HG03469 (cell line): ENCODE measurements around the gene PRR20G.

Source experiments
- ATAC-seq: cut with Tn5 transposase; IDR thresholded peaks from one replicate; pipeline ENCODE4 v1.9.1; 2021; ENCODE audit warnings: mild to moderate bottlenecking, moderate library complexity, moderate number of reproducible peaks; ENCODE audit not compliant: unreplicated experiment

PRR20G gene

DNA sequence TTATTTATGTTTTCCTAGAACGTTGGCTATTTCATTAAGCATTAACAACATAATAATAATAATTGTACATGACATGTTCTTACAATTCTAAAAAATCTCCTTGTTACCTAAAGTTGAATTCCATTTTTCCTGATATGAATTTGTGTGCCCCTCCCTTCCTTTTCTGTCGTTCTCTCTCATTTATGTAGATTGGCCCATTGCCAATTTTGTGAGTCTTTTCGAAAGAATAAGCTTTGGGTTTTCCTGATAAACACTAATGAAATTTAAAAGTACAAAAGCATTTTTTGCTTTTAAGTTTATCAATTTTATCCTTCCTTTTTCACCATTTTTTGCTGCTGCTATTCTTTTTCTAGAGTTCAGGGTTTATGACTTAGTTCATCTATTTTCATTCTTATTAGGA is 50.0 kb downstream of the PRR20G start:
- no peak for ATAC-seq

DNA sequence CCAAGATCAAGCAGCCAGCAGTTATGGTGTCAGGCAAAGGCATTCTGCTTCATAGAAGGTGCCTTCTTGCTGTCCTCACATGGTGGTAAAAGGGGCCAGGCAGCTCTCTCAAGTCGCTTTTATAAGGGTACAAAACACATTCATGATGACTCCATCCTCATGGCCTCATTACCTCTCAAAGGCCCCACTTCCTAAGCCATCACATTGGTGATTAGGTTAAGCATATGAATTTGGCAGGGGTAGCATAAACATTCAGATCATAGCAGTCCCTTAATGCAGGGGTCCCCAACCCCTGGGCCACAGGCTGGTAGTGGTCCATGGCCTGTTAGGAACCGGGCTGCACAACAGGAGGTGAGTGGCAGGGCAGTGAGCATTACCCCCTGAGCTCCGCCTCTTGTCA is 52.1 kb downstream of the PRR20G start:
- no peak for ATAC-seq

DNA sequence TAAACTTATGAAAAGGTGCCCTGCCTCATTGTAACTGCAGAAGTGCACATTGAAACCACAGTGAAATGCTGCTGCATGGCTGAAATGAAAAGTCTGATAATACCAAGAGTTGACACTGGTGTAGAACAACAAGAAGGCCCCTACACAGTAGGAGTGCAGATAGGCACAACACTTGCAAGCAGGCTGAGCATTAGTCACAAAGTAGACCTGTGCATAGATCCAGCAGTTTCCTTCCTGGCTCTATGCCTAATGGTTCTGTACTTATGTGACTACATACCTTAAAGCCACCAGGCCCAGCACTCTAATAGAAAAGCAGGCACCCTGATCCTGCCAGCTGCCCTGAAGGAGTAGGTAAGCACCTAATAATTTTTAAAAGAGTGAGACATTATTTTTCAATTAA is 53.1 kb downstream of the PRR20G start:
- no peak for ATAC-seq
